Psoas muscle (tissue), 8 donors: ENCODE measurements around the gene MZB1. TPM values are rescaled to one million over a fixed set of nuclear protein-coding genes. Genes with fewer than 3 reads are reported as not detected.
"Not testable (repeated sequence)": the region's sequence is repeated elsewhere in the genome, so short reads cannot be mapped to it uniquely, and the experiment has no call there.

ENCODE experiments used
- ATAC-seq, 4 donors: fragments of 200-7000 bp; cut with Tn5 transposase; one replicate each; pipeline ENCODE4 v1.9.1; 2020; ENCODE audit warnings: moderate library complexity in 3 of 4, mild to moderate bottlenecking in 2 of 4
- DNase-seq, 2 donors: peaks; one replicate each; pipeline ENCODE4 v3.0.0-alpha.2; 2020
- H3K27ac ChIP-seq: fragments of 200-600 bp; one replicate; pipeline ENCODE4 v1.8.0; 2022
- H3K27me3 ChIP-seq, 3 donors: fragments of 200-600 bp in 1 of 3; one replicate each; pipeline versions ENCODE4 v1.6.1 to v1.8.0; 2013 to 2022; ENCODE audit warnings: low read length in 2 of 3, mild to moderate bottlenecking in 2 of 3, moderate library complexity in 1 of 3; ENCODE audit not compliant: insufficient read depth in 3 of 3
- H3K36me3 ChIP-seq, 2 donors: fragments of 200-600 bp in 1 of 2; one replicate each; pipeline versions ENCODE4 v1.6.1 to v1.8.0; 2013 to 2022; ENCODE audit warnings: low read depth in 1 of 2, mild to moderate bottlenecking in 1 of 2, moderate library complexity in 1 of 2; ENCODE audit not compliant: insufficient read depth in 1 of 2
- H3K4me1 ChIP-seq: fragments of 200-600 bp; one replicate; pipeline ENCODE4 v1.8.0; 2022
- H3K4me3 ChIP-seq: fragments of 200-600 bp; one replicate; pipeline ENCODE4 v1.8.0; 2022; ENCODE audit warnings: mild to moderate bottlenecking
- H3K9me3 ChIP-seq: fragments of 200-600 bp; one replicate; pipeline ENCODE4 v1.8.0; 2022
- CTCF ChIP-seq: fragments of 200-600 bp; IDR thresholded peaks from one replicate; pipeline ENCODE4 v1.8.0; 2022; ENCODE audit warnings: antibody characterized with exemption
- WGBS, 3 donors: extraction: QIAGEN DNeasy Blood & Tissue Kit; methylation state at CpG; one replicate each; pipeline versions ENCODE4 v1.1.6 to v1.1.7; 2013; 5-methylcytosine and 5-hydroxymethylcytosine counted together
- intact Hi-C, 2 donors: fragments of 100-400 bp; cut with DNase I; formaldehyde crosslinking; loops; one replicate each; pipeline versions ENCODE4 v1.11.0 to v1.14.2; 2022
- polyA plus RNA-seq, 3 donors: library from polyadenylated mRNA; stranded (reverse); fragments of 200-250 nt; gene quantifications; one replicate each; pipeline ENCODE4 v1.2.3, GENCODE V29; 2013
- total RNA-seq, 4 donors: library from RNA; stranded (reverse); fragmentation: NEBNext Ultra II Directional in 2 of 4; extraction: Animal tissue kit (Norgen Biotek cat#: 25700) in 2 of 4; gene quantifications; one replicate each; pipeline versions ENCODE4 v1.2.1 to v1.2.4, GENCODE V29; 2021 to 2023
- donor health status: healthy with polysubstance abuse.
- donor health status: DM: no; HTN: no; CAD: no; lungs with moderate emphysema.
- donor health status: Bipolar disorder and iron deficiency.
- donor health status: healthy.
- donor health status: DM: yes; HTN: yes; CAD: no.
- donor health status: DM: no; HTN: no; CAD: no.
- donor health status: DM: no; HTN: no; CAD: no.
- donor health status: DM: yes; HTN: yes; CAD: no.

The MZB1 gene
- total and polyA plus RNA-seq, 7 donors, result 0.03 to 1.2 (median 0.57) TPM

GRCh38 chr5:139387611-139388197 lies 2.0 kb downstream of the MZB1 start:
- no peak for ATAC-seq
- no peak overlapping the region for H3K27ac ChIP-seq
- peaks cover 41% of the 10 kb centered on the region for H3K4me1 ChIP-seq
- no peaks in the 10 kb centered on the region for H3K9me3 ChIP-seq
- WGBS, 3 donors, result 59 to 64% (median 64%) methylated on average over 10 of the region's 10 CpGs
- H3K27me3 ChIP-seq, result no peaks in the 10 kb centered on the region
- TF ChIP-seq CTCF, result no peak
- no peak overlapping the region for H3K4me3 ChIP-seq
- DNase-seq, result no peak
- H3K36me3 ChIP-seq, result peaks cover 0 to 5% of the 10 kb centered on the region in 2 donors
- intact Hi-C loops, result loop anchor here in 1 of 2 donors (5.0 kb wide), 1 partner anchor 45 kb away; the partner anchor contains the start of gene PAIP2

GRCh38 chr5:139386956-139387355 lies 2.8 kb downstream of the MZB1 start:
- H3K4me3 ChIP-seq, H3K27ac ChIP-seq, H3K27me3 ChIP-seq, DNase-seq, H3K36me3 ChIP-seq, ATAC-seq, H3K9me3 ChIP-seq: not testable (repeated sequence)
- peaks cover 38% of the 10 kb centered on the region for H3K4me1 ChIP-seq
- intact Hi-C loops, result loop anchor here in 1 of 2 donors (5.0 kb wide), 1 partner anchor 45 kb away; the partner anchor contains the start of gene PAIP2
- 42 to 62% (median 49%) methylated on average over 10 of the region's 10 CpGs for WGBS, 3 donors

- TF ChIP-seq CTCF, result no peak
- H3K9me3 ChIP-seq, result no peaks in the 10 kb centered on the region
- ATAC-seq (no peak), DNase-seq (no peak)
- H3K4me1 ChIP-seq, result peaks cover 29% of the 10 kb centered on the region
- no peaks in the 10 kb centered on the region for H3K36me3 ChIP-seq
- no peak overlapping the region for H3K4me3 ChIP-seq
- H3K27ac ChIP-seq, result no peak overlapping the region
- H3K27me3 ChIP-seq, result no peaks in the 10 kb centered on the region
- 81 to 91% (median 86%) methylated on average over 5 of the region's 5 CpGs for WGBS, 3 donors
- intact Hi-C loops, result loop anchor here in 1 of 2 donors (5.0 kb wide), 1 partner anchor 44 kb away; the partner anchor contains the start of gene PAIP2
These were observed 3.7 kb downstream of the MZB1 start for GRCh38 chr5:139386050-139386438.

- peaks cover 24% of the 10 kb centered on the region for H3K4me1 ChIP-seq
- H3K27ac ChIP-seq, result peak overlapping the region; percentile 7
- peak; percentile 41 for TF ChIP-seq CTCF
- peak overlapping the region; percentile 51 for H3K4me3 ChIP-seq
- no peaks in the 10 kb centered on the region for H3K27me3 ChIP-seq
- ATAC-seq (peak in 3 of 4 donors; percentile 28 to 58 (median 56)), DNase-seq (no peak)
- H3K36me3 ChIP-seq, result no peaks in the 10 kb centered on the region
- WGBS, 3 donors, result 25 to 46% (median 36%) methylated on average over 8 of the region's 8 CpGs
- H3K9me3 ChIP-seq, result no peaks in the 10 kb centered on the region
- intact Hi-C loops, result loop anchor here in 1 of 2 donors (5.0 kb wide), 1 partner anchor 43 kb away; the partner anchor contains the start of gene PAIP2
These were observed 4.4 kb downstream of the MZB1 start for GRCh38 chr5:139385061-139386049.

- TF ChIP-seq CTCF, result no peak
- 58 to 77% (median 60%) methylated on average over 9 of the region's 9 CpGs for WGBS, 3 donors
- Histone ChIP-seq H3K4me3 (peak overlapping the region; percentile 51), H3K27ac (peak overlapping the region; percentile 7), H3K36me3 (no peaks in the 10 kb centered on the region), H3K27me3 (no peaks in the 10 kb centered on the region), H3K9me3 (no peaks in the 10 kb centered on the region), H3K4me1 (peaks cover 19% of the 10 kb centered on the region)
- no peak for ATAC-seq
- intact Hi-C loops, result loop anchor here in 1 of 2 donors (5.0 kb wide), 1 partner anchor 42 kb away; the partner anchor contains the start of gene PAIP2
- no peak for DNase-seq
These were observed 5.1 kb downstream of the MZB1 start for GRCh38 chr5:139384591-139385051.
